GM19099 (cell line): ENCODE measurements around the gene OR6N1.

Experiments
- POLR2A ChIP-seq: IDR thresholded peaks from 3 replicates; pipeline ENCODE4 v1.6.1; 2011; ENCODE audit warnings: low read depth; ENCODE audit not compliant: insufficient read length; ENCODE audit errors: extremely low read depth

The OR6N1 gene, protein sequence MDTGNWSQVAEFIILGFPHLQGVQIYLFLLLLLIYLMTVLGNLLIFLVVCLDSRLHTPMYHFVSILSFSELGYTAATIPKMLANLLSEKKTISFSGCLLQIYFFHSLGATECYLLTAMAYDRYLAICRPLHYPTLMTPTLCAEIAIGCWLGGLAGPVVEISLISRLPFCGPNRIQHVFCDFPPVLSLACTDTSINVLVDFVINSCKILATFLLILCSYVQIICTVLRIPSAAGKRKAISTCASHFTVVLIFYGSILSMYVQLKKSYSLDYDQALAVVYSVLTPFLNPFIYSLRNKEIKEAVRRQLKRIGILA

DNA sequence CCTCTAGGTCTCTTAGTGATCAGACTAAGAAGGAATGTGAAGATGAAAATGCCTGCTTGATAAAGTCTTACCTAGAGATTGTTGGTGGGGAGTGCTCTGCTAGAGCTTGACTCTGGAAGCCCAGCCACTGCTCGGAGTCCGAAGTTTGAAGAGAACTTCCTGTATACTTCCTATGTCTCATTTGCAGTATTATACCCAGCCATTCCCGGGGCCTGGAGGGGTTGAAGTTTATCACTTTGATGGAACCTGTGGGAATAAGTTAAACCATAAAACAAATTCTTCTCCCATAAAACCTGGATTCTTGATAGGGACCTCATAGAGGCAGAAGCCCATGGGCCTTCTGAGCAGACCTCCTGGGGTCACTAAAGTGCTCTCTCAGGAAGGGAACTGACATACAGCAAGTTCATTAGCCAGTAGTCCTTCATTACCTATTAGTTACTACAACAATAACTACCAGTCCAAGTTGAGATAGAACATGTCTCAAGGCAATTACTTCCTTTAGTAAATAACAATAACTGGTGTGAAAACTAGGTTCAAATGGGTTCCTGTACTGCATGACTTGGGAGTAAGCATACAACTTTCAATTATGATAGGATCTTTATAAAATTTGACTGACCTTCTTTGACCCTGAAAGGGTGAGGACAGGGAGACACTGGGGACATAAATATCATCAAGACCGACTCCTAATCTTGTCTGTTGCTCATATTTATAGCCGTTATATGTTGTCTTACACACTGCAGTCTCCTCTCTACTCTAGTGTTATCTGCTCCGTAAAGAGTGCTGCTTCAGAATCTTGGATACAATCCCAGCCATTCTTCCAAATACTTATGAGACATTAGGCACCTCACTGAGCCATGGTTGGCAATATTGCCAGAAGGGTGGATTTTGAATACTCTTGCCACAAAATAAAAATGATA lies at the start of gene OR6N1:
Gene OR6N1, minus strand, starts transcription at position 246 of the 917 bp plus-strand sequence. CDS start 5,513 bp downstream, outside the sequence.
- TF ChIP-seq POLR2A = no peak

DNA sequence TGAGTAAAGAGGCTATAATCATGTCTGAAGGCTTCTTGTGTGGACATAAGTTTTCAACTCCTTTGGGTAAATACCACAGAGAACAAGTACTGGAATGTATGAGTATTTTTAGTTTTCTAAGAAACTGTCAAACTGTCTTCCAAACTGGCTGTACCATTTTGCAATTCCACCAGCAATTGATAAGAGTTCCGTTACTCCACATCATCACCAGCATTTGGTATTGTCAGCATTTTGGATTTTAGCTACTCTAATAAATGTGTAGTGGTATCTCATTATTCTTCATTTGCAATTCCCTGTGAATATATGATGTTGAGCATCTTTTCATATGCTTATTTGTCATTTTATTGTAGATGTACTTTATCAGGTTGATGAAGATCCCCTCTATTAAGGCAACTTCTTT lies 49.7 kb upstream of the OR6N1 start:
- no peak for TF ChIP-seq POLR2A

DNA sequence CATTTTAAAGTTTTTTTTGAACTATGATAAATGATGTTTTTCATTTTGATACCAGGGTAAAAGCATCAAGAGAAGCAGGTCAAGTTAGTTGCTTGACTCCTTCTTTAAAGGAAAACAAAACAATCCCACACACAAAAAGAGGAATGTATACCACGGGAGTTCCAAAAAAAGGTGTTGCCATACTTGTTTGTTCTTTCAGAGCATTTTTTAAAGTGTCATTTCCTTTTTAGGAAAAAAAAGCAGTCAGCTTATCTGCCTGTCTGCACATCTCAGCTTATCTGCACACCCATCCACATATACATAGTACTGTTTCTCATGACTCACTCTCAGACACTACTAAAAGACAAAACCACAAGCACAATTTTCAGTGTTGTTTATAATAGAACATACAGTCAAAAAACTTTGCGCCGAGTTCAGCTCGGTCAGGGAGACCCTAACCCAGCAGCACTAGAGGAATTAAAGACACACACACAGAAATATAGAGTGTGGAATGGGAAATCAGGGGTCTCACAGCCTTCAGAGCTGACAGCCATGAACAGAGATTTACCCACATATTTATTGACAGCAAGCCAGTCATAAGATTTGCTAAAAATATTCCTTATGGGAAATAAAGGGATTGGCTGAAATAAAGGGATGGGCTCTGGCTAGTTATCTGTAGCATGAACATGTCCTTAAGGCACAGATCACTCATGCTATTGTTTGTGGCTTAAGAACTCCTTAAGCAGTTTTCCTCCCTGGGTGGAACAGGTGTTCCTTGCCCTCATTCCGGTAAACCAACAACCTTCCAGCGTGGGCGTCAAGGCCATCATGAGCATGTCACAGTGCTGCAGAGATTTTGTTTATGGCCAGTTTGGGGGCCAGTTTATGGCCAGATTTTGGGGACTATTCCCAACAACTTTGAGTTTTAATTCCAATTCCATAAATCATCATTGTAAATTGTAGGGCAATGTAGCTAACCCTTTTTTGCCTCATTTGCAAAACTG lies 47.8 kb upstream of the OR6N1 start:
- TF ChIP-seq POLR2A = no peak

DNA sequence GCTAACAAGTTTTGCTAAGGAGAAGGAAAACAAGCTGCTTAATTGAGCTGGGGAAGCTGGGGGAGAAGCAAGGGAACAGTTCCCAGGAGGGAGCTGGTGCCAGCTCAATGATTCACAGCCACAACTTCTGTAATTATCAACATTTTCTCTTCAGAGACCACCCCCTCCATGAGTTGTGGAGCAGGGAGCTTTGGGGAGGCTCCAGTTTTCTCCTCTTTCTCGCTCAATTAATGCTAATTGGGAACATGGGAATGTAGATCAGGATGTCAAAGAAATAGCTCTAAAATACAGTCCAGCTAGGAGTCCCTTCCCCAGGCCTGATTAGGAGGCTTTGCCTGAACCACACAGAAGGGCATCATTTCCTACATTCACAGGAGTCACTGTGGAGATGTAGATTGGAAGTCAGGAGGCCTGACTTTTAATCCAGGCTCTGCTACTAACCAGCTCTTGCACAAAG lies 47.0 kb upstream of the OR6N1 start:
- TF ChIP-seq POLR2A = no peak

DNA sequence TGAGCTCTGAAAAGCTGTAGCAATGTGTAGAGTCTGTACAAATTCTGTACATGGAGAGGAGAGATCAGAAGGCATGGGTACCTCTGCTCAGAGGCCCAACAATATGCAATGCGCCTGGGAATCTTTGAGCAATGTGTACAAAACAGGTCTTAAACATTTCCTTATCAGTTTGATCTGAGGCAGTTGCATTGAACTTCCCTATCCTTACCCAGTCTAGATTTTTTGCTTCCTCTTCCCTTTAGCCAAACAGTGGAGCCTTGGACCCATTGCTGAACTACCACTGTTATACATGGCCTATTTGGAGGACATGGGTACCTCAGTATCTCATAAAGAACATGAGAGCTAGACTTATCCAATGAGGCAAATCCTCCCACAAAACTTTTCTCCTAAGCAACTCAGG lies 46.6 kb upstream of the OR6N1 start:
- TF ChIP-seq POLR2A = no peak

DNA sequence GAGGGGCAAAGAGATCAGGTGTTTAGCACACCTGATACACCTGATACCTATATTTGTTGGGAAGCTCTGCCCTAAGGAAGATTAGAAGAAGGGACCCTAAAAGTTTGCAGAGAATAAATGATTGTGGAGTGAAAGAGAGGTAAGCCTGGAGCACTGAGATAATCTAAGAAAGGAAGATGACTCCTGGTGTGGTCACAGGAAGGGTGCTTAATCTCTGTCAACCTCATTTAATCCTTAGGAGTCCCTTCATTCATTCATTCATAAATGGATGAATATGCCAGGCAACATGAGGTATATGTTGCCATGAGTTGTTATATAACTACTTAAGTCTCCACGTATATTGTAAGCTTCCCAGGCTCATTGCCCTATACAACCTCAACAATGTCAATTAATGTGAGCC lies 43.0 kb upstream of the OR6N1 start:
- TF ChIP-seq POLR2A = no peak

DNA sequence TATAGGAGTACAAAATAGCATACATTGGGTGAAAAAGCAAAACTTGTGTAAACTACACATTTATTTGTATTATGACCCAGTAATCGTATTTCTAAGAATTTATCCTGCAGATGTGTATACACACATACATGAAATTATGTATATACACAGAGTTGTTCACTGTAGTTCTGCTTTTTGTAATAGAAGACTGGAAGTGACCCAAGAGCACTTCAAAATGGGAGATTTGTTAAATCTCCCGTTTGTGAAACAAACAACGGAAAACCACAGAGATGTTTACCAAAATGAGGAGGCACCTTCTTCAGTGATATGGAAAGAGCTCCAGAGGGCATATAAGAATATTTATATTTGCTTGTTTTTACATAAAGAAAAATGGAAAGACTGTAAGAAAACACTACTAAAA lies 41.2 kb upstream of the OR6N1 start:
- no peak for TF ChIP-seq POLR2A

DNA sequence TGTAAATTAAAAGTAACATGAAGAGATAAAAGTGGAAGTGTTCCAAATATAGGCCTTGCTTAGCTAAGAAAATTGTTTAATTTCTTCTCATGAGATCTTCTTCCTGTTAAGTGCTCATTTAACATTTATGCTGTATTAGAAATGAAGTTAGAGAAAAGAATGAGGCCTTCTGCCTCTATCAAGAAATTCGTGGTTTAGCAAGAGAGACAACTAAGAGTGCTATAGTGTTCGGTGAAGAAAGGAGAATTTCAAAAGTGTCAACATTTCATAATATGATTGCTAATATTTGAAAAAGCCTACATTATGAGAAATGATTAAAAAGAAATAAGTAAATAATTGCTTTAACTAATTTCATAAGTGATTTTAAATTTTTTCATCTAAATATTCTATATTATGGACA lies 40.3 kb upstream of the OR6N1 start:
- TF ChIP-seq POLR2A = no peak

DNA sequence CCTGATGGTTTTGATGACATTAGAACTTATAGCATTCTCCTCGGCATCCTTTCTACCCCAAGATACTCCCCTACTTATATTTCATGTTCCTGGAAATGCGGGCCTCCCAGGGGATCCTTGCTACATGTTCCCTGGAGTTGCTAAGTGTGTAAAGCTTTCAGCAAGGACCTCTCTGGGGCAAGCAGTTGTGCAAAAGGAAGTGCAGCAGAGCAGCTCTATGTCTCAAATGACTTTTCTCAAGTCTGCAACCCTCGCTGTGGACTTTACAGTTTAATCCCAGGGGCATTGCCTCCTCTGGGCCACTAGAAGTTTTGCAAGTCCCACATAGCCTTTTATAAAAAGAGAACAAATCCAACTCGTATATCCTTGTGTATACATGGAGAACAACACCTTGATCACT lies 38.3 kb upstream of the OR6N1 start:
- TF ChIP-seq POLR2A = no peak

DNA sequence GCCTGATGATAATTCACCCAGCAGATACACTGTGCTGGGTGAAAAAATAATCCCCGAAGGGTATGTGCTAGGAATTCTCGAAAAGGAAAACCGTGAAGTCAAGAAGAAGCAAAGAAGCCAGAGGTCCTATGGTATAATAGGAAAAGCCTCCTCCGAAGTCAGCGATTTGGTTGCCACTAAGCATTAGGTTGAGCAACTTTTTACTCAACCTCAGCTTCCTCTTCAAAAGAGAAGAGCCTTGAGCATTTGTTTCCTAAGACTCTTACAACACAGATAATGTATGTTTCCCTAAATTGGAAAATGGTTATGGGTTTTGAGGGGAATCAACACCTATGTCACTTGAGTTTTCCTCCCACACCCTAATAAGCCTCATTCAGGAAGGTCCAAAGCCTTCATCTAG lies 37.9 kb upstream of the OR6N1 start:
- TF ChIP-seq POLR2A = no peak

DNA sequence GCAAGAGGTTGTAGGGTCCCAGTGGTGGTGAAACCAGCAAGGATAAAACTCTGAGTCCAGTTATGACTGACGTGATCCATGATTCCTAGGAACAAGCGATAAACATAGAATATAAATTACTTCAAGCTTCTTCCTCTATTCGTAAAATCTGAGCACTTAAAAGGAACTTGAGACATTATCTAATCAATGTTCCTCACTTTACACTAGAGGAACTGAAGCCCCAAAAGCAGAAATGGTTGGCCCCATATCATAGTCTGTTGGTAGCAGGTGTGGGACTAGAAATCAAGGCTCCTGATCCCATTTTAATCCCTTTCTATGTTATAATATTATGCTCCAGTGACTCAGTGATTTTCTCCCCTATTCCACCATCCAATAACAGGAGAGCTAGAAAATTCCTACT lies 37.3 kb upstream of the OR6N1 start:
- no peak for TF ChIP-seq POLR2A

DNA sequence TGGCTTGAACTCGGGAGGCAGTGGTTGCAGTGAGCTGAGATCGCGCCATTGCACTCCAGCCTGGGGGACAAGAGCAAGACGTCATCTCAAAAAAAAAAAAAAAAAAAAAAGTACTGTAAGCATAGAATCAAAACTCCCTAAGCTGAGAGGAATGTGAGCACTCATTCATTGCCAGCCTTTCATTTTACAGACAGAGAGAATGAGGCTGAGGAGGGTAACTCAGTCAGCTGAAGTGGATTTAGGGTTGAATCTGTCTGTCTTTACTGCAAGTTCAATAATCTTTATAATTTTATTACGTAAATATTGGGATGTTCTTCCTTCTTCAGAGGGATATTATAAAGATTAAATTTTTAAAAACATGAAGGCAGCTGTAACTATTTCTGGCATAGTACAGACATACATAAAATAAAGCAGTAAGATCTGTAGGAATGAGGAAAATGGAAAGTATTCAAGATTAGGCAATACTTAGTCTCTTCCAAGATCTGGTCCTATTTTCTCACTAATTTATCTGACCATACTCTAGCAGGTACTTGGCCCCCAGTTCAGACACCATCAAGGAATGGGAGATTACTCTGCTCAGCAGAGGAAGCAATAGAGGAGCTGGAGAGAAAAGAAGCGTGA lies 35.0 kb upstream of the OR6N1 start:
- no peak for TF ChIP-seq POLR2A

DNA sequence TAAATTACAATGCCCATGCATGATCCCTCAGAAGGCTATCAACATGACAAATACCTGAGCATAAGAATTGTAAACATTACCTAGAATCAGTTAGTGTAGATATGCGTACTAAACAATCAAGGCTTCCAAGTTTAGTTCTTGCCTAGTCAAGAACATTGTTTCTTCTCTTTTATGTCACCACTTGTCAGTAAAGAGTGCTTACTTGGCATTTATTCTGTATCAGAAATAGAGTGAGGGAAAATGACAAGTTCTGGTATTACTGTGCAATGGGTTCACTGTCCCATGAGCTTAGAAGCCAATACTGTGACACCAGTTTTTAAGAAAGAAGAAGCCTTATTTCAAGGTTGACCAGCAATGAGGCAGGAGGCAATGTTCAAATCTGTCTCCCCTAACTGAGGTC lies 31.7 kb upstream of the OR6N1 start:
- TF ChIP-seq POLR2A = no peak

DNA sequence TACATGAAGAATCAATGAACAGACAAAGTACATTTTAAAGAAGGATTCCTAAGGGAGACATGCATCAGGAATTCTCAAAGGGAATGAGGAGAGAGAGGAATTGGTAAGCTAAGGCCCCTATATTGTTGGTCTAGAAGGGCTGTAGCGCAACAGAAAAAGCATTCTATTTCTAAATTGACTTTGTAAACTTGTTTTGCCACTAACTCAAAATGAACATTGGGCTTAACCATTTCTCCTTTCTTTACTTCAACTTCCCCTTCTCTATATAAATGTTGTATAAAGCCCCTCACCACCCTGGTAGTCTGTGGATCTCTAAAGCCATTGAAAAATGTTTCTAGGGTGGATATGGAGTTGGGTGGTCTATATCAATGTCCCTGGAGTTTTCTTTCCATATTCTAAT lies 29.4 kb upstream of the OR6N1 start:
- TF ChIP-seq POLR2A = no peak
